ENCODE results near the gene CLIP4. TPM values are rescaled to one million over a fixed set of nuclear protein-coding genes. Genes with fewer than 3 reads are reported as not detected.

The CLIP4 gene
- total RNA-seq, 3 donors from 2014 or later (not counting 1 experiment from before 2014, with no cell fraction given): 56.8 to 88.0 (median 72.6) TPM

DNA sequence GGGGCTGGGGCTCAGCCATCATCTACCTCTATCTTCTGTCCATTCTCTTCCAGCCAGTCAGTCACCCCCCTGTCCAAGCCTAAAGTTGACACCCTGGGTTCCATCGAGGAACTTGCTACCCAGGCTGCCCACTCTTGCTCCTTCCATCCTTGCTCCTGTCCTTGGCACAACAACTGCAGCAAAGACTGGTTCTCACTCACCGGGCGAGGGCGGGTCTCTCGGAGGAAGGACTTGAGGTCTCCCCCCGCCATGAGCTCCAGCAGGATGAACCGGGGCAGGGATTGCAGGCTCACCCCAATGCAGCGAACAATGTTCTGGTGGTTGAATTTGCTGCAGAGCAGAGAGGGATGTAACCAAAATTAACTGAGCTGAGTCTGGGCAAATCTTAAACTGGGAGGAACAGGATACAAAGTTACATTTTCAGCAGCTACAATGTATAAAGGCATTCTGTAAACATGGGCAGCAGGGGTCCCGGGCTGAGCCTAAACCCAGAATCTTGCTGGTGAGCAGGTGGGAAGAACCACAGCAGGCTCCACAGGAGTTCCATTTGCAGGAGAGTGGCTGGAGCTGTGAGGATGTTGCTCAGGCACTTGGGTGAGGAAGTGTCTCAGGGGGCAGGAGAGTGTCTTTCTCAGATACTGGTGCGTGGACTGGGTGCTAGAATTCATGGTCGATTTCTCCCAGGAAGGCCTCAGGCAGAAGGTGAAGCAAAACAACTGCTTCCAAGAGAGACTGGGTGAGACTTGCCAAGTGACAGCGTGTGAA lies 105.5 kb downstream of the CLIP4 start:
- Mint-ChIP-seq H3K9me3 (no peaks in the 10 kb centered on the region), H3K27ac (no peak overlapping the region), H3K36me3 (no peaks in the 10 kb centered on the region), H3K27me3 (ENCODE audit: low read depth in 2 of 2) (no peaks in the 10 kb centered on the region), H3K4me1 (no peaks in the 10 kb centered on the region), H3K4me3 (no peak overlapping the region)
- DNase-seq (no peak), ATAC-seq (no peak)
- Histone ChIP-seq H3K36me3 (ENCODE audit: control insufficient read depth, insufficient read depth, low read length) (no peaks in the 10 kb centered on the region), H3K27ac (ENCODE audit: low read length) (no peak overlapping the region), H3K4me3 (ENCODE audit: low read length) (no peak overlapping the region), H3K4me1 (ENCODE audit: control insufficient read depth, insufficient read depth, low read length) (no peaks in the 10 kb centered on the region), H3K9me3 (ENCODE audit: control insufficient read depth, insufficient read depth, low read length) (no peaks in the 10 kb centered on the region), H3K27me3 (ENCODE audit: control insufficient read depth, insufficient read depth, low read length) (no peaks in the 10 kb centered on the region)
- WGBS (ENCODE audit: insufficient coverage): 92% methylated on average over 12 of the region's 12 CpGs
- TF ChIP-seq, protein P1, sequence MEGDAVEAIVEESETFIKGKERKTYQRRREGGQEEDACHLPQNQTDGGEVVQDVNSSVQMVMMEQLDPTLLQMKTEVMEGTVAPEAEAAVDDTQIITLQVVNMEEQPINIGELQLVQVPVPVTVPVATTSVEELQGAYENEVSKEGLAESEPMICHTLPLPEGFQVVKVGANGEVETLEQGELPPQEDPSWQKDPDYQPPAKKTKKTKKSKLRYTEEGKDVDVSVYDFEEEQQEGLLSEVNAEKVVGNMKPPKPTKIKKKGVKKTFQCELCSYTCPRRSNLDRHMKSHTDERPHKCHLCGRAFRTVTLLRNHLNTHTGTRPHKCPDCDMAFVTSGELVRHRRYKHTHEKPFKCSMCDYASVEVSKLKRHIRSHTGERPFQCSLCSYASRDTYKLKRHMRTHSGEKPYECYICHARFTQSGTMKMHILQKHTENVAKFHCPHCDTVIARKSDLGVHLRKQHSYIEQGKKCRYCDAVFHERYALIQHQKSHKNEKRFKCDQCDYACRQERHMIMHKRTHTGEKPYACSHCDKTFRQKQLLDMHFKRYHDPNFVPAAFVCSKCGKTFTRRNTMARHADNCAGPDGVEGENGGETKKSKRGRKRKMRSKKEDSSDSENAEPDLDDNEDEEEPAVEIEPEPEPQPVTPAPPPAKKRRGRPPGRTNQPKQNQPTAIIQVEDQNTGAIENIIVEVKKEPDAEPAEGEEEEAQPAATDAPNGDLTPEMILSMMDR (IDR thresholded peaks at IDR 0.05): no peak
- intact Hi-C loops (cut with micrococcal nuclease): no loop called here

DNA sequence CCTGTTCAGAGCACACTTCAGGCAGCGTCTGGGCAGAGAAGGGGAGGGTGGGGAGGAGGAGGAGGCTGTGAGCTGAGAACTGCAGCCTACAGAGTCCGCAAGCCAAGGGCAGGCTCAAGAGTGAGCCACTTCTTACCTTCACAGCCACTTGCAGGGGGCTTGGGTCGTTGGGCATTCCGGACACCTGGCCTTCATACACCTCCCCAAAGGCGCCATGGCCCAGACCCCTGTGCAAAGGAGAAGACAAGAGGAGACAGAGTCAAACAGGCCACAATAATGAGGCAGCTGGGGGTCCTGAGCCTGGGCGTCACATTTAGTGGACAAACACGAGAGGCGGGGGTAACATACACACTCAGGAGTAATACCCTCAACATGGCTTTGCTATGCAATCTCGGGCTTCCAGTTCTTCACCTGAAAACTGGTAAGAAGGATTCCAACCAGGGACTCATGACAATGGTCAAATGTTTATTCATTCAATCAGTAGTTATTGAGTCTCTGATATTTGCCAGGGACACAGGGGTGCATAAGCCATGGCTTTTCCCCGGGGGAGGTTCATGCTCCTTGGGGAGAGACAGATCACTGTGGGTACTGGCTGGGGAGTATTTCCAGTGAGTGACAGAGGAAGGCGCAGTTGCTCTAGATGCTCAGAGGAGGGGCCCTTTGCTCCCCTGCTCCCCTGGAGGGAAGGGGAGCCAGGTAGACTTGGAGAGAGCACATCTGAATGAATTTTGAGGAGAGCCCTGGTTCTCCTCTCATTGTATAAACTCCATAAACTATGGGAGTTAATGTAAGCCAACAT lies 107.4 kb downstream of the CLIP4 start:
- no peak overlapping the region for H3K4me3 Mint-ChIP-seq
- H3K27me3 ChIP-seq (ENCODE audit: control insufficient read depth, insufficient read depth, low read length): no peaks in the 10 kb centered on the region
- H3K9me3 ChIP-seq (ENCODE audit: control insufficient read depth, insufficient read depth, low read length): no peaks in the 10 kb centered on the region
- no peak overlapping the region for H3K4me3 ChIP-seq (ENCODE audit: low read length)
- H3K27ac ChIP-seq (ENCODE audit: low read length): no peak overlapping the region
- no peaks in the 10 kb centered on the region for H3K36me3 Mint-ChIP-seq
- TF ChIP-seq, protein P1 (IDR thresholded peaks at IDR 0.05): no peak
- H3K4me1 Mint-ChIP-seq: no peaks in the 10 kb centered on the region
- no peaks in the 10 kb centered on the region for H3K27me3 Mint-ChIP-seq (ENCODE audit: low read depth in 2 of 2)
- H3K27ac Mint-ChIP-seq: no peak overlapping the region
- H3K4me1 ChIP-seq (ENCODE audit: control insufficient read depth, insufficient read depth, low read length): no peaks in the 10 kb centered on the region
- H3K9me3 Mint-ChIP-seq: no peaks in the 10 kb centered on the region
- ATAC-seq (no peak), DNase-seq (no peak)
- WGBS (ENCODE audit: insufficient coverage): 85% methylated on average over 10 of the region's 11 CpGs
- intact Hi-C loops (cut with micrococcal nuclease): no loop called here
- H3K36me3 ChIP-seq (ENCODE audit: control insufficient read depth, insufficient read depth, low read length): no peaks in the 10 kb centered on the region

DNA sequence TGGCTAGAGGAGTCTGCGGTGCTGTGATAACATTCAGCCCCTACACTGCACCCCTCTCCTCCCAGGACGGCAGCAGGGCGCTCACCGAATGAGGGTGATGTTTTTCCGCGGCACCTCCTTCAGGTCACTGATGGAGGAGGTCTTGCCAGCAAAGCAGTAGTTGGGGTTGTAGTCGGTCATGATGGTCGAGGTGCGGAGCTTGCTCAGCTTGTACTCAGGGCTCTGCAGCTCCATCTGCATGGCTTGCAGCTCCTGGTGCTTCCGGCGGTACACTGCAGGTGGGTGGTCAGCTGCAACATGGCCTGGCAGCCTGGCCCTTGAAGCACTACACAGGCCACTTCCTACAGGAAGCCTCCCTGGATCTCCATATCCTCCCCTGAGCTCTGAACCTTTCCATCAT lies 108.0 kb downstream of the CLIP4 start:
- Mint-ChIP-seq H3K4me3 (no peak overlapping the region), H3K4me1 (no peaks in the 10 kb centered on the region), H3K27me3 (ENCODE audit: low read depth in 2 of 2) (no peaks in the 10 kb centered on the region), H3K36me3 (no peaks in the 10 kb centered on the region), H3K27ac (no peak overlapping the region), H3K9me3 (no peaks in the 10 kb centered on the region)
- 95% methylated on average over 11 of the region's 11 CpGs for WGBS (ENCODE audit: insufficient coverage)
- H3K4me3 ChIP-seq (ENCODE audit: low read length): no peak overlapping the region
- H3K27me3 ChIP-seq (ENCODE audit: control insufficient read depth, insufficient read depth, low read length): no peaks in the 10 kb centered on the region
- TF ChIP-seq, protein P1 (IDR thresholded peaks at IDR 0.05): no peak
- DNase-seq (no peak), ATAC-seq (no peak)
- intact Hi-C loops (cut with micrococcal nuclease): no loop called here
- no peaks in the 10 kb centered on the region for H3K36me3 ChIP-seq (ENCODE audit: control insufficient read depth, insufficient read depth, low read length)
- H3K4me1 ChIP-seq (ENCODE audit: control insufficient read depth, insufficient read depth, low read length): no peaks in the 10 kb centered on the region
- H3K27ac ChIP-seq (ENCODE audit: low read length): no peak overlapping the region
- no peaks in the 10 kb centered on the region for H3K9me3 ChIP-seq (ENCODE audit: control insufficient read depth, insufficient read depth, low read length)
